Coronary artery (tissue), 2 donors: Measurements from ENCODE around the gene ZFP3.
"Not testable (repeated sequence)": the region's sequence is repeated elsewhere in the genome, so short reads cannot be mapped to it uniquely, and the experiment has no call there.

ENCODE experiments used
- DNase-seq: peaks from one replicate; pipeline ENCODE4 v3.0.0-alpha.2; 2017; ENCODE audit warnings: low spot score
- H3K27ac ChIP-seq, 2 donors: fragments of 200-600 bp; sonication (generic); one replicate each; pipeline ENCODE4 v1.5.1; 2016 to 2019
- H3K4me3 ChIP-seq: fragments of 200-600 bp; sonication (generic); 2 replicates; pipeline ENCODE4 v1.5.1; 2016; ENCODE audit warnings: mild to moderate bottlenecking, moderate library complexity
- CTCF ChIP-seq: fragments of 200-600 bp; sonication (generic); IDR thresholded peaks from one replicate; pipeline ENCODE4 v1.5.1; 2019; ENCODE audit warnings: antibody characterized with exemption

The ZFP3 gene

DNA sequence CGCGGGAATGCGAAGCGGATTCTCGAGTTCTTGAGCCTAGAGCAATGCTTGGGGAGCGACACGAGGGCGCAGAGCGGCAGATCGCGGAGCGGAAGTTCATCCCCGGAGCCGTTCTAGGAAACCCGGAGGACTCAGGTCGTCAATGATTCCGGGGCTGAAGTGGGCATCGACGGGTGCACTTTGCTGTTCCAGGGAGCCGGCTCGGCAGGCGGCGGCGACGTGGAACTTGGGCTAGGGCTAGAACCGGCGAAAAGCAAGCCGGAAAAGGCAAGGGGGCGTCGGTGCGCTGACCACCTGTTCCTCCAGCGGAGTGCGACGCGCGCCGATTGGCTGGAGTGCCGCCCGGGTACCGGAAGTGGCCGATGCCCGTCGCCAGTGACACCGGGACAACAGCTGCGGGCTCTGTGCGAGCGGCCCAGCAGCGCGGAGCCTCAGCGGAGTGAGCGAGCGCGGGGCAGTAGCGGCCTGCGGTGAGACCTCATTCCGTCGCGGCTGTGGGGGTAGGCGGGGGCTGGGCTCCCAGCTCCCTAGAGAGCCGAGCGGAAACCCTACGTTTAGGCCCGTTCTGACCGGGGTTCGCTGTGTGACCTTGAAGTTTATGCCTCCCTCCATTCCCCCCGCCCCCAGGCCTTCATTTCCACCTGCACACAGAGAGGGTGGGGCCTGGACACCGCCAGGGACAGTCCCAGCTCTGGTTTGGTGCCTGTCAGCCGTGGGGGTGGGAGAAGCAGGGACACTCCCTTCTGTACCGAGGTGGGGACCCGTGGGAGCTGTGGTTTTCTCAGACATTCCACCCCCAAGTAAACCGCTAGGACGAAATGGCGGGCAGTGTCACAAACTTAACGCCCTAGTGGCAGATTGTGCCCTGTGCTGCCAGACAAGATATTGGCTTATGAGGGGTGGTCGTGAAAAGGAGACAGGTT is at the start of gene ZFP3:
Gene ZFP3 (plus strand): TSS at position 362 of the 923 bp plus-strand sequence. CDS start 13,038 bp downstream, outside the sequence.
- peak; percentile 89 for DNase-seq
- peak within 1 kb of the TSS; percentile 93 for H3K4me3 ChIP-seq
- no peak for TF ChIP-seq CTCF
- peak within 1 kb of the TSS; percentile 58 to 87 for H3K27ac ChIP-seq

GRCh38 chr17:5030168-5030567 is 48.1 kb upstream of the ZFP3 start:
- not testable (repeated sequence) for H3K27ac ChIP-seq, H3K4me3 ChIP-seq, DNase-seq

DNA sequence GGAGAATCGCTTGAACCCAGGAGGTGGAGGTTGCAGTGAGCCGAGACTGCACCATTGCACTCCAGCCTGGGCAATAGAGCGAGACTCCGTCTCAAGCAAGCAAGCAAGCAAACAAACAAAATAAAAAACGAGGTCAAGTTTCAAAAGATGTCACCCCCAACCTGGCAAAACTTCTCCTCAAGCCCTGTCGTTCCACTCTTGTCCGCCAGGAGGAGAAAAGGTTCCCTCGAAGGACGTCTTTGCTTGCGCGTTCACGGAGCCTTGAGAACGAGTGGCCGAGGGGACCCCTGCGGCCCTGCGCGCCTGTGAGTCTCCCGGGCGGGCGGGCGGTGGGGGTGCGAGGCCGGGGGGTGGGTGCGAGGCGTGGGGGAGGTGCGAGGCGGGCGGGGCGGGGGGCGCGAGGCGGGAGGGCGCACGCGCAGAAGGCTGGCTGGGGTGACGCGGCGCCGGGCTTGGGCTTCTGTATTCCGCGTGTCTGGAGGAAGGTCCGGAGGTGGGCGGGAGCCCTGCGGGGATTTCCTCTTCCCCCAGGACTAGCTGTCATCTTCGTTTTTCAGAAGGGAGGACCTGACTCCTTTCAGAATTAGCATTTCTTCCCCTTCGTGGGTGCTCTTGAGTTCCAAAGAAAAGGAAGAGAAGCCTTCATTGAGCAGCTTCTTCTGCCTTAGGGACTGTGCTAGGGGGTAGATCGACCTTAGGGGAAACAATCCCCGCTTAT is 46.7 kb upstream of the ZFP3 start:
- peak; percentile 81 for TF ChIP-seq CTCF
- no peak for DNase-seq
- peak overlapping the region; percentile 75 for H3K4me3 ChIP-seq
- peak overlapping the region in 1 of 2 donors; percentile 63 for H3K27ac ChIP-seq

- Histone ChIP-seq H3K27ac (no peak overlapping the region), H3K4me3 (no peak overlapping the region)
- no peak for TF ChIP-seq CTCF
- no peak for DNase-seq
Observed at GRCh38 chr17:5032865-5033264, 45.4 kb upstream of the ZFP3 start.

DNA sequence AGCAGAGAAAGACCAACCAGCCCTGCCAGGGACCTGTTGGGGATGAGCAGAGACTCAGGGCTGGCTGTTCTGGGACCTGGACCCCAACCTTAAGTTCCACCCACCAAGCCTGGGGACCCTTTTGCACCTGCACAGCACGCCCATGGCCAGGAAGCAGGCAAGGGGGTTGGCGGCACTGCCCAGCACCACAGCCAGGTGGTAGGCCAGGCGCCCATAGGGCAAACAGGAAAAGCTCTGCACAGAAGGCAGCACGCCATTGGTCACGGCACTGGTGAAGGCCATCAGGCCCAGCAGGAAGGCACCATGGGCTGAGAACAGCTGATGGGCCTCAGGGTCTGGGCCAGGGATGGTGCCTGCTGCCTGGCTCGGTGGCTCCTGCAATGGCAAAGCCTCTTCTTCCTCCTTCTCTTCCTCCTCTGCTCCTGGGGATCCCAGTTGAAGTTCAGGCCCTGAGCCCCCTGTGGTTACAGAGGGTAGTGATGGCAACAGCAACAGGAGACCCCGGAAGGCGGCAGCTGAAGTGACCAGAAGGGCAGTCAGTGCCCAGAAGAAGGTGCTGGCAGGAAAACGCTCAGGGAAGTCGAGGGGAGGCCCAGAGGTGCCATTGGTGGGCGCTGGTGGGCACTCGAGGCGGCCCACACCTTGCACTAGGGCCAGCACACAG is 44.8 kb upstream of the ZFP3 start:
- Histone ChIP-seq H3K4me3 (no peak overlapping the region), H3K27ac (no peak overlapping the region)
- TF ChIP-seq CTCF = no peak
- DNase-seq = no peak

DNA sequence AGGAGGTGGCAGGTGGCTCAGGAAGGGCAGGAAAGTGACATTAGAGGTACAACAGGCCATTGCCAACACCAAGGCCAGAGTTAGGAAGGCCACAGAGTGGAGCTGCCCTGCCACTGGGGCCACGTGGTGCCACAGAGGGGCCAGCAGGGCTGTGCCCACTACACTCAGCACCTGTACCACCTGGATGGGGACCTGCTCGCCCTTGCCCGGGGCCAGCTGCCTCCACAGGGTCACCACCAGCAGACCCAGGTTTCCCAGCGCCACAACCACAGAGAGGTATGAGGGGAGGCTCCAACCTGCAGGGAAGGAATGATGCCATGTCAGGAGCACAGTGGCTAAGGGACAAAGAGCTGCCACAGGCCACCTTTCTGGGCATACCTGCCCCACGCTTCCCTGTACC is 44.2 kb upstream of the ZFP3 start:
- no peak for DNase-seq
- Histone ChIP-seq H3K27ac (no peak overlapping the region), H3K4me3 (no peak overlapping the region)
- no peak for TF ChIP-seq CTCF

DNA sequence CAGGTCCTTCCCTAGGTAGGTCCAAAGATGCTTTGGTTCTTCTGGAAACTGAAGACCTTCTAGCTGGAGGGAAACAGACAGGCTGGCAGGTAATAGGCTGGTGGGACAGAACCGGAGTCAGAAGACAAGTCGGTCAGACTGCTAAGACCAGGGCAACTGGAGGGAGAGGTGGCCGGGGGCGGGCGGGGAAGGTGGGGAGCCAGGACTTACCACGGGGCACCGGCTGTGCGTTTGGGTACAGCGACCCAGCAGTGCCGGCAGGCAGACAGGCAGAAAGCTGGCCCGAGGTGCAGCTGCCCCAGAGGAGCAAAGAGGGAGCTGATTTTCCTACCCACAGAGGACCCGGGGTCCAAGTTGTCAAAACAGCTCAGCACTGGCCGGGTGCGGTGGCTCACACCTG is 43.6 kb upstream of the ZFP3 start:
- Histone ChIP-seq H3K4me3 (no peak overlapping the region), H3K27ac (no peak overlapping the region)
- DNase-seq = no peak
- TF ChIP-seq CTCF = no peak
